ENCODE measurements around the gene PLOD1. TPM values are rescaled to one million over a fixed set of nuclear protein-coding genes. Genes with fewer than 3 reads are reported as not detected.
"Not testable (repeated sequence)": the region's sequence is repeated elsewhere in the genome, so short reads cannot be mapped to it uniquely, and the experiment has no call there.

Gene PLOD1
- total RNA-seq, 1 experiment from 2014 or later: 80.2 TPM

DNA sequence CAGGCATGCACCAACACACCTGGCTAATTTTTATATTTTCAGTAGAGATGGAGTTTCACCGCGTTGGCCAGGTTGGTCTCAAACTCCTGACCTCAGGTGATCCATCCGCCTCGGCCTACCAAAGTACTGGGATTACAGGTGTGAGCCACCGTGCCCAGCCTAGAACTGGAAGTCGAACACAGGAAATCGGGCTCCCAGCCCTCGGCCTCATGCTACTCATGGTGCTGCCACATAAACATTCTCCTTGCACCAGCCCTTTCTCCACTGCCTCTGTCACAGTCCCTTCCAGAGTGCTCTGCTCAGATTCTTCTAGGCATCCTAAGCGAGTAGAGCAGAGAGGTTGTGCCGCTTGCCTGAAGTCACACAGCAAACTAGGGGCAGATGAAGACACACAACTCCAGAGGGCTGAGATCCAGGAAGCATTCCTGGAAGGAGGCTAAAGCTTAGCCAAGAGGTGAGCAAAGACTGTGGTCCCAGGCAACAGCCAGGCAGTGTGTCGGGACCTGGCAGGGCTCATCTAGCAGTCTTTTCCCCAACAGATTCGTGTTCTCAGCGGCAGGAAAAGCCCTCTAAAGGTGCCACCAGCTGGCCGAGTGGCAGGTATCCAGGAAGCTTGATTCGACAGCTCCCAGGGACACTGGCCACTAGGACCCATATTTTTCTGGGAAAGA lies 46.2 kb upstream of the PLOD1 start:
- peaks cover 34% of the 10 kb centered on the region for H3K27me3 Mint-ChIP-seq (ENCODE audit: unreplicated experiment)
- DNase-seq: no peak
- H3K36me3 Mint-ChIP-seq (ENCODE audit: insufficient read depth, unreplicated experiment): no peaks in the 10 kb centered on the region
- intact Hi-C loops (cut with micrococcal nuclease; ENCODE audit: unreplicated experiment): no loop called here
- H3K27ac Mint-ChIP-seq (ENCODE audit: unreplicated experiment): no peak overlapping the region
- no TSS peak for BruUV-seq (replicated peaks)
- no peak overlapping the region for H3K4me3 Mint-ChIP-seq (ENCODE audit: low read depth, unreplicated experiment)
- H3K9me3 Mint-ChIP-seq (ENCODE audit: low read depth, unreplicated experiment): no peaks in the 10 kb centered on the region
- TF ChIP-seq, protein P1, sequence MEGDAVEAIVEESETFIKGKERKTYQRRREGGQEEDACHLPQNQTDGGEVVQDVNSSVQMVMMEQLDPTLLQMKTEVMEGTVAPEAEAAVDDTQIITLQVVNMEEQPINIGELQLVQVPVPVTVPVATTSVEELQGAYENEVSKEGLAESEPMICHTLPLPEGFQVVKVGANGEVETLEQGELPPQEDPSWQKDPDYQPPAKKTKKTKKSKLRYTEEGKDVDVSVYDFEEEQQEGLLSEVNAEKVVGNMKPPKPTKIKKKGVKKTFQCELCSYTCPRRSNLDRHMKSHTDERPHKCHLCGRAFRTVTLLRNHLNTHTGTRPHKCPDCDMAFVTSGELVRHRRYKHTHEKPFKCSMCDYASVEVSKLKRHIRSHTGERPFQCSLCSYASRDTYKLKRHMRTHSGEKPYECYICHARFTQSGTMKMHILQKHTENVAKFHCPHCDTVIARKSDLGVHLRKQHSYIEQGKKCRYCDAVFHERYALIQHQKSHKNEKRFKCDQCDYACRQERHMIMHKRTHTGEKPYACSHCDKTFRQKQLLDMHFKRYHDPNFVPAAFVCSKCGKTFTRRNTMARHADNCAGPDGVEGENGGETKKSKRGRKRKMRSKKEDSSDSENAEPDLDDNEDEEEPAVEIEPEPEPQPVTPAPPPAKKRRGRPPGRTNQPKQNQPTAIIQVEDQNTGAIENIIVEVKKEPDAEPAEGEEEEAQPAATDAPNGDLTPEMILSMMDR (IDR thresholded peaks at IDR 0.05; ENCODE audit: unreplicated experiment): no peak
- no peaks in the 10 kb centered on the region for H3K4me1 Mint-ChIP-seq (ENCODE audit: low read depth, unreplicated experiment)
- CTCF ChIA-PET: no interaction called here

DNA sequence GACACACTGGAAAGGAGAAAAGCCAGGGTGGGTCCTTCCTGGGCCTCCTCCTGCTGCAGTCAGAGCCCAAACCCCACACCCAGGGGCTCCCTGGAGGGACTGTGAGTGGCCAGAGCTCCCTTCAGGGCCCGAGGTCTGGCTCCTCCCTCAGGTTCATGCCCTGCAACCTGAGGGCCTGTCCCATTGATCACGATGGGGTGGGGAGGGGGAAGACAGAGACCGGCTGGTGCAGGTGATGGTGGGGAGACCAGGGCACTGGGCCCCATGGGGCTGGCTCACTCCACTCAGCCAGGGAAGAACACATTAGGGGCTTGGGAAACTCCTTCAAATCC lies 45.7 kb upstream of the PLOD1 start:
- H3K4me3 Mint-ChIP-seq (ENCODE audit: low read depth, unreplicated experiment): no peak overlapping the region
- no peaks in the 10 kb centered on the region for H3K36me3 Mint-ChIP-seq (ENCODE audit: insufficient read depth, unreplicated experiment)
- H3K27me3 Mint-ChIP-seq (ENCODE audit: unreplicated experiment): peaks cover 39% of the 10 kb centered on the region
- TF ChIP-seq, protein P1 (IDR thresholded peaks at IDR 0.05; ENCODE audit: unreplicated experiment): no peak
- CTCF ChIA-PET: no interaction called here
- H3K27ac Mint-ChIP-seq (ENCODE audit: unreplicated experiment): no peak overlapping the region
- BruUV-seq (replicated peaks): no TSS peak
- no peaks in the 10 kb centered on the region for H3K9me3 Mint-ChIP-seq (ENCODE audit: low read depth, unreplicated experiment)
- intact Hi-C loops (cut with micrococcal nuclease; ENCODE audit: unreplicated experiment): no loop called here
- no peaks in the 10 kb centered on the region for H3K4me1 Mint-ChIP-seq (ENCODE audit: low read depth, unreplicated experiment)
- no peak for DNase-seq

DNA sequence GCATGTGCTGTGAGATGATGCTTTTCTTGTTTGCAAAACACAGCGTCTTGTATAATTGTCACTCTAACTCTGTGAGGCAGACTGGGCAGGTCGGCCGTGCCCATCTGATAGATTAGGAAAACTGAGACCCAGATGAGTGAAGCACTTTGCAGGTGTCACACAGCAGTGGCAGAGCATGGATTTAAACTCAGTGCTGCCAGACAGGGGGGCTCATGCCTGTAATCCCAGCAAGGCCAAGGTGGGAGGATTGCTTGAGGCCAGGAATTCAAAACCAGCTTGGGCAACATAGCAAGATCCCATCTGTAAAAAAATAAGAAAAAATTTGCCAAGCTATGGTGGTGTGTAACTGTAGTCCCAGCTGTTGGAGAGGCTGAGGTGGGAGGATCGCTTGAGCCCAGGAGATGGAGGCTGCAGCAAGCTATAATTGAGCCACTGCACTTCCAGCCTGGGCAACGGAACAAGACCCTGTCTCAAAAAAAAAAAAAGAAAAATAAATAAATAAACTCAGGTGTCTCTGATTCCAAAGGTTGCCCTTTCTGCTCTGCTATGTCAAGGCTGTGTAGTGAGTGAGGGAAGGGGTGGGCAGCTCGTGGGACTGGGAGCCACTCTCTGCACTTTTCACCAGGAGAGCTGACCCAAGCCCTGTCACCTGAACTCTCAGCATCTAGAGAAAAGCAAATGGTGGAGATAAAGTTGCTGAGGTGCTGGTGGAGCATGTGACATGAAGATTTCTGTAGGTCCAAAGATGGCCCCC lies 42.9 kb upstream of the PLOD1 start:
- H3K4me1 Mint-ChIP-seq (ENCODE audit: low read depth, unreplicated experiment): no peaks in the 10 kb centered on the region
- no peaks in the 10 kb centered on the region for H3K36me3 Mint-ChIP-seq (ENCODE audit: insufficient read depth, unreplicated experiment)
- TF ChIP-seq, protein P1 (IDR thresholded peaks at IDR 0.05; ENCODE audit: unreplicated experiment): no peak
- no peak overlapping the region for H3K4me3 Mint-ChIP-seq (ENCODE audit: low read depth, unreplicated experiment)
- intact Hi-C loops (cut with micrococcal nuclease; ENCODE audit: unreplicated experiment): loop anchor here (5.0 kb wide), 1 partner anchor 39 kb away; no protein-coding TSS in a partner anchor
- peaks cover 39% of the 10 kb centered on the region for H3K27me3 Mint-ChIP-seq (ENCODE audit: unreplicated experiment)
- H3K9me3 Mint-ChIP-seq (ENCODE audit: low read depth, unreplicated experiment): no peaks in the 10 kb centered on the region
- no peak overlapping the region for H3K27ac Mint-ChIP-seq (ENCODE audit: unreplicated experiment)
- no peak for DNase-seq
- CTCF ChIA-PET: interaction anchor here (1.1 kb wide), 1 partner anchor 44 kb away, joined by 4 read pairs; no protein-coding TSS in a partner anchor
- BruUV-seq (replicated peaks): no TSS peak

DNA sequence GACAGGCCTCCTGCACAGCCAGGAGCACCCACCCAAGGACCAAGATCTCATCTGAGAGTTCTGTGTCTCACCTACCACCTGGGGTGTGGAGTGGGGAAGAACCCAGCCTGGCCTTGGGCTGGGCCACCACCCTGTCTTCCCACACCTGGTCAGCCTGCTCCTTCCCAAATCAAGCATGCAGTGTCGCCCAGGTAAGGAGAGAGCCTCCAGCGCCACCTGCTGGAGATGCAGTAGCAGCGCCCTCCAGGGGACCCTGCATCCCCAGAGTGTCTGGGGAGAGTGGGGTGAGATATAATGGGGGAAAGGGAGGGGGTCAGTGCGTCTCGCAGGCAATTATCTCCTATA lies 40.6 kb upstream of the PLOD1 start:
- H3K27ac Mint-ChIP-seq (ENCODE audit: unreplicated experiment): no peak overlapping the region
- DNase-seq: peak; percentile 79
- H3K27me3 Mint-ChIP-seq (ENCODE audit: unreplicated experiment): peaks cover 55% of the 10 kb centered on the region
- no peaks in the 10 kb centered on the region for H3K36me3 Mint-ChIP-seq (ENCODE audit: insufficient read depth, unreplicated experiment)
- CTCF ChIA-PET: no interaction called here
- no peaks in the 10 kb centered on the region for H3K9me3 Mint-ChIP-seq (ENCODE audit: low read depth, unreplicated experiment)
- TF ChIP-seq, protein P1 (IDR thresholded peaks at IDR 0.05; ENCODE audit: unreplicated experiment): peak; percentile 80
- no peak overlapping the region for H3K4me3 Mint-ChIP-seq (ENCODE audit: low read depth, unreplicated experiment)
- intact Hi-C loops (cut with micrococcal nuclease; ENCODE audit: unreplicated experiment): loop anchor here (1.0 to 5.0 kb wide), 2 partner anchors 42 to 56 kb away; no protein-coding TSS in a partner anchor
- BruUV-seq (replicated peaks): no TSS peak
- no peaks in the 10 kb centered on the region for H3K4me1 Mint-ChIP-seq (ENCODE audit: low read depth, unreplicated experiment)

DNA sequence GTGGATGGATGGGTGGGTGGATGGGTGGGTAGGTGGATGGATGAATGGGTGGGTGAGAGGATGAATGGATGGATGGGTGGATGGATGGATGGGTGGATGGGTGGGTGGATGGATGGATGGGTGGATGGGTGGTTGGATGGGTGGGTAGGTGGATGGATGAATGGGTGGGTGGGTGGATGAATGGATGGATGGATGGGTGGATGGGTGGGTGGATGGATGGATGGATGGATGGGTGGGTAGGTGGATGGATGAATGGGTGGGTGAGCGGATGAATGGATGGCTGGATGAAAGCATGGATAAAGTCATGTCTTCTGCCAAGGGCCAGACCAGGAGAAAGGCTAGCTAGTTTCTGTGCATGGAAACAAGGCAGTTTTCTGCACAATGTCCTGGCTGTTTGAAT lies 40.0 kb upstream of the PLOD1 start:
- H3K9me3 Mint-ChIP-seq (ENCODE audit: low read depth, unreplicated experiment); BruUV-seq (replicated peaks); H3K27ac Mint-ChIP-seq (ENCODE audit: unreplicated experiment); H3K36me3 Mint-ChIP-seq (ENCODE audit: insufficient read depth, unreplicated experiment); DNase-seq; H3K4me3 Mint-ChIP-seq (ENCODE audit: low read depth, unreplicated experiment); CTCF ChIA-PET; H3K4me1 Mint-ChIP-seq (ENCODE audit: low read depth, unreplicated experiment): not testable (repeated sequence)
- intact Hi-C loops (cut with micrococcal nuclease; ENCODE audit: unreplicated experiment): loop anchor here (1.0 to 5.0 kb wide), 2 partner anchors 42 to 56 kb away; no protein-coding TSS in a partner anchor
- peaks cover 62% of the 10 kb centered on the region for H3K27me3 Mint-ChIP-seq (ENCODE audit: unreplicated experiment)
